Testis (tissue), 3 donors: ENCODE measurements around the gene SETD1B. TPM values are rescaled to one million over a fixed set of nuclear protein-coding genes. Genes with fewer than 3 reads are reported as not detected.
"Not testable (repeated sequence)": the region's sequence is repeated elsewhere in the genome, so short reads cannot be mapped to it uniquely, and the experiment has no call there.

Source experiments
- DNase-seq: peaks from one replicate; pipeline ENCODE4 v3.0.0-alpha.2; 2019
- H3K27ac ChIP-seq, 2 donors: fragments of 200-600 bp; sonication (generic); one replicate each; pipeline ENCODE4 v1.5.1; 2019
- H3K27me3 ChIP-seq: fragments of 200-600 bp; sonication (generic); one replicate; pipeline ENCODE4 v1.5.1; 2019
- H3K36me3 ChIP-seq: fragments of 200-600 bp; sonication (generic); one replicate; pipeline ENCODE4 v1.5.1; 2017; ENCODE audit warnings: low read depth; ENCODE audit errors: missing control alignments
- H3K4me1 ChIP-seq: fragments of 200-600 bp; sonication (generic); one replicate; pipeline ENCODE4 v1.5.1; 2019
- H3K4me3 ChIP-seq, 2 donors: fragments of 200-600 bp; sonication (generic); one replicate each; pipeline ENCODE4 v1.5.1; 2017 to 2019
- H3K9me3 ChIP-seq: fragments of 200-600 bp; sonication (generic); one replicate; pipeline ENCODE4 v1.5.1; 2017
- POLR2A ChIP-seq: fragments of 450-650 bp; IDR thresholded peaks from one replicate; pipeline ENCODE4 v1.6.1; 2017; ENCODE audit warnings: antibody characterized with exemption, mild to moderate bottlenecking, moderate library complexity
- WGBS, 2 donors: methylation state at CpG; one replicate each; pipeline ENCODE4 v1.1.5; 2018; 5-methylcytosine and 5-hydroxymethylcytosine counted together
- intact Hi-C: fragments of 100-400 bp; cut with DNase I; formaldehyde crosslinking; loops from one replicate; pipeline ENCODE4 v1.15.1; 2023; ENCODE audit warnings: low total_unique reads
- polyA plus RNA-seq: library from polyadenylated mRNA; stranded (reverse); fragments of 350-450 nt; fragmentation: Illumina TruSeq; extraction: RNeasy Lipid Tissue Mini Kit (QIAGEN cat#74804); gene quantifications from one replicate; pipeline ENCODE4 v1.2.3, GENCODE V29; 2014; ENCODE audit warnings: low read depth, low replicate concordance; ENCODE audit not compliant: insufficient read depth
- total RNA-seq, 2 donors: library from RNA; depleted of rRNA; stranded (reverse); fragments of >200 nt; gene quantifications; one replicate each; pipeline ENCODE4 v1.2.3, GENCODE V29; 2016
- TF ChIP-seq, protein P1 (sequence below), 3 experiments: fragments of 450-650 bp in 2 of 3; fragments of 200-600 bp in 1 of 3; sonication (generic) in 1 of 3; IDR thresholded peaks; one replicate each; pipeline ENCODE4 v1.5.1; 2016 to 2019; ENCODE audit warnings: antibody characterized with exemption in 3 of 3, mild to moderate bottlenecking in 2 of 3, moderate library complexity in 1 of 3

Gene SETD1B
- total and polyA plus RNA-seq, 3 donors from 2014 or later = 18.9 to 23.3 (median 23.1) TPM

DNA sequence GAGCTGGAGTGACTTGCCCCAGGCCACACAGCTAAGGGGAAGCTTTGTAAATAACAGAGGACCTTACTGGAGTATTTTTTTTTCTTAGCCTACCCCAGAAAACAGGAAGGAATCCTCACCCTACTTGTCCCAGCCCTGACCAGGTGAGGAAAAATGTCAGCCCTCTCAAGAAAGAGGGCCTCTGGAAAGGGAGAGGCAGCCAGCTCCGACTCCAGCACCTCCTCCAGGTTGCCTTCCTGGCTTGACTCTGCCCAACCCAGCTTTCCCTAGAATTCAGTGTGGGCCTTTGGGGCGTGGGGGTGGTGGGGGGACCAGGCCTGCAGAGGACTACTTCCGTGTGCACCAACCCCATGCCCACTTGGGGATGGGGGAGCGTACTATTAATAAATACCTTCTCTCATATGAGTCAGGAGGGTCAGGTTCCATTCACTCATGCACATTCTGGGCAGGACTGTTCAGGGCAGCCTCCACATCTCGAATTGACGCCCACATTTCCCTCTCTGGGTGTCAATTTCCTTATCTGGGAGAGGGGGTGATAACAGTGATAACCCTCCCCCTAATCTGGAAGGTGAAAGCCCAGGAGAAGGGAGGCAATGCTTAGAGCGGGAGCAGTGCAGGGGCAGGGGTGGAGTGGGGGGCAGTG is 15.5 kb upstream of the SETD1B start:
- Histone ChIP-seq H3K27me3 (no peaks in the 10 kb centered on the region), H3K4me3 (no peak overlapping the region), H3K27ac (no peak overlapping the region), H3K9me3 (no peaks in the 10 kb centered on the region), H3K4me1 (peaks cover 6% of the 10 kb centered on the region), H3K36me3 (no peaks in the 10 kb centered on the region)
- no peak for DNase-seq
- 79 to 80% methylated on average over 7 of the region's 7 CpGs for WGBS, 2 donors
- TF ChIP-seq, protein P1, sequence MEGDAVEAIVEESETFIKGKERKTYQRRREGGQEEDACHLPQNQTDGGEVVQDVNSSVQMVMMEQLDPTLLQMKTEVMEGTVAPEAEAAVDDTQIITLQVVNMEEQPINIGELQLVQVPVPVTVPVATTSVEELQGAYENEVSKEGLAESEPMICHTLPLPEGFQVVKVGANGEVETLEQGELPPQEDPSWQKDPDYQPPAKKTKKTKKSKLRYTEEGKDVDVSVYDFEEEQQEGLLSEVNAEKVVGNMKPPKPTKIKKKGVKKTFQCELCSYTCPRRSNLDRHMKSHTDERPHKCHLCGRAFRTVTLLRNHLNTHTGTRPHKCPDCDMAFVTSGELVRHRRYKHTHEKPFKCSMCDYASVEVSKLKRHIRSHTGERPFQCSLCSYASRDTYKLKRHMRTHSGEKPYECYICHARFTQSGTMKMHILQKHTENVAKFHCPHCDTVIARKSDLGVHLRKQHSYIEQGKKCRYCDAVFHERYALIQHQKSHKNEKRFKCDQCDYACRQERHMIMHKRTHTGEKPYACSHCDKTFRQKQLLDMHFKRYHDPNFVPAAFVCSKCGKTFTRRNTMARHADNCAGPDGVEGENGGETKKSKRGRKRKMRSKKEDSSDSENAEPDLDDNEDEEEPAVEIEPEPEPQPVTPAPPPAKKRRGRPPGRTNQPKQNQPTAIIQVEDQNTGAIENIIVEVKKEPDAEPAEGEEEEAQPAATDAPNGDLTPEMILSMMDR (IDR thresholded peaks at IDR 0.05) = no peak
- no peak for TF ChIP-seq POLR2A
- intact Hi-C loops = no loop called here

DNA sequence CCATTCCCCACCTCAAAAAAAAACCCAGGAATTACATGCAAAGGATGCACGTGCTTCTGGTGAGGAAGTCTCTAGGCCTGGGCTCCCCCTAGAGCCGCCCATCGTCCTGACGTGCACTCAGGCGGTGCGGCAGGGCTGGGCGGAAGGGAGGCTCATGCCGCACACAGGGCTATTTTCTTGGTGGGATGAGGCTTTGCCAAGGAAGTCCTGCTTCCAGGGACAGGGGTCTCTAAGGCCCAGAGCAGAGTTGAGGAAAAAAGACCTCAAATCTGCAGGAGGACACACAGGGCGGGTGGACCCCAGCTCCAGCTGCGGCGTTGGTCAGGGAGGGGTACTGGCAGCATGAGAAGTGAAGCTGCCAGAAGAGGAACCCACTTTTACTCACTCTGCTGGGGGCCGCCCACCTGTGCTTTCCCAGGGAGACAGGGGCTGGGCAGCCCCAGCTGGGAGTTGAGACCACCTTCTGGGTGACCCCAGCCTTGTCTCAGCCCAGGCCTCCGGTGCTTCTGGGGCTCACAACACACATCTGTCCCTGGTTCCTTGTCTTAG is 14.5 kb upstream of the SETD1B start:
- no peak overlapping the region for H3K27ac ChIP-seq
- no peak for TF ChIP-seq POLR2A
- TF ChIP-seq, protein P1 (IDR thresholded peaks at IDR 0.05) = no peak
- no peaks in the 10 kb centered on the region for H3K9me3 ChIP-seq
- no peaks in the 10 kb centered on the region for H3K27me3 ChIP-seq
- intact Hi-C loops = no loop called here
- 73 to 86% methylated on average over 12 to 13 of the region's 13 CpGs for WGBS, 2 donors
- H3K4me3 ChIP-seq = no peak overlapping the region
- H3K36me3 ChIP-seq = no peaks in the 10 kb centered on the region
- no peak for DNase-seq
- peaks cover 8% of the 10 kb centered on the region for H3K4me1 ChIP-seq

DNA sequence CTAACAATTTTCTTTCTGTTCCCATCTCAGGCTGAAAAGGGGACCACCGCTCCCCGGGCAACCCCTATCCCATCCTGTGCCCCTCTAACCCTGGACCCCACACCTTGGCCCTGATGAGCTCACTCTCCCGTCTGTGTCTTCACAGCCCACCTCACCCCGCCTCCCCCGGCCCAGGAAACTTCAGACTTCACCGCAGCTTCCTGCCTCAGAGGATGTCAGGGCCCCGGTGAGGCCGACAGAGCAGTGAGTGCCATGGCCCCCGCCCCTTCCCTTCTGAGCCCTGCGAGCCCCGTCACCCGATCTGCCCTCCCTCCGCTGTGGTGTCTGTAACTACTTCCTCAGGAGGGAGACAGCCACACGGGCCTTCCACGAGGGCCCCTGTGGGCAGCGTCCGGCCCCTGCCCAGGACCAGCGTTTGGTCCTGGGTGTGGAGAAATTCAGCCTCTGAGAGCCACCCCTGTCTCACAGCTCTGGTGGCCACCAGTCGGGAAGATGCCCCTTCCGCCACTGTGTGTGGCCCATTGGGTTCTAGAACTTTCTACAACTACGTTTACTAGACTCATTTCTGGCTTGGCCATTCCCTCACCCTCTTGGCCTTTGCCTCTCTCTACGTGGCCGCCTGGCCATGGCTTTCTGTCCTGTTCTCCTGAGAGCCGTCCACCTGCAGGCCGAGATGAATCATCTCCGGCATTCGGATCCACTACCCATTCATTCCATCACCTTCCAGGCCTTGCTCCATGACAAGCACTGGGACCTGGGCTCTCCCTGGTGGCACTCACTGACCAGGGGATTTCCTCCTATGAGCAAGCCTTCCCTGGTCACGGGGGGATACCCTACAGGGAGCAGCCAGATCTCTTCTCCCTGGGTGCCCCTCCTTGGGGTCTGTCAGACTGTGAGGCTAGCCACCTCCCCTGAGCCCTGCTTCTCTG is 13.7 kb upstream of the SETD1B start:
- Histone ChIP-seq H3K36me3 (no peaks in the 10 kb centered on the region), H3K4me3 (no peak overlapping the region), H3K27me3 (no peaks in the 10 kb centered on the region), H3K4me1 (peaks cover 15% of the 10 kb centered on the region), H3K9me3 (no peaks in the 10 kb centered on the region), H3K27ac (no peak overlapping the region)
- intact Hi-C loops = loop anchor here (5.0 kb wide), 1 partner anchor 88 kb away; no protein-coding TSS in a partner anchor
- no peak for TF ChIP-seq POLR2A
- 83 to 86% methylated on average over 21 to 28 of the region's 28 CpGs for WGBS, 2 donors
- no peak for DNase-seq

DNA sequence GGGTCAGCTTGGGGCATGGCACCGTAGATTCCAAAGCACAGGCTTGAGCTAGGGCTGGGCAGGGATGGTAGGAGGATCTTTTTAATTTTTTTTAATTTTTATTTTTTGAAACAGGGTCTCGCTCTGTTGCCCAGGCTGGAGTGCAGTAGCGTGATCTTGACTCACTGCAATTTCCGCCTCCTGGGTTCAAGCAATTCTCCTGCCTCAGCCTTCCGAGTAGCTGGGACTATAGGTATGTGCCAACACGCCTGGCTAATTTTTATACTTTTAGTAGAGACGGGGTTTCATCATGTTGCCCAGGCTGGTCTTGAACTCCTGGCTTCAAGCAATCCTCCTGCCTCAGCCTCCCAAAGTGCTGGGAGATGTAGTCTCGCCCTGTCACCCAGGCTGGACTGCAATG is 13.0 kb upstream of the SETD1B start:
- not testable (repeated sequence) for DNase-seq, H3K27ac ChIP-seq, H3K9me3 ChIP-seq, H3K4me3 ChIP-seq, H3K27me3 ChIP-seq, H3K36me3 ChIP-seq
- peaks cover 23% of the 10 kb centered on the region for H3K4me1 ChIP-seq
- intact Hi-C loops = loop anchor here (5.0 kb wide), 1 partner anchor 88 kb away; no protein-coding TSS in a partner anchor
- 94 to 96% methylated on average over 8 of the region's 8 CpGs for WGBS, 2 donors

DNA sequence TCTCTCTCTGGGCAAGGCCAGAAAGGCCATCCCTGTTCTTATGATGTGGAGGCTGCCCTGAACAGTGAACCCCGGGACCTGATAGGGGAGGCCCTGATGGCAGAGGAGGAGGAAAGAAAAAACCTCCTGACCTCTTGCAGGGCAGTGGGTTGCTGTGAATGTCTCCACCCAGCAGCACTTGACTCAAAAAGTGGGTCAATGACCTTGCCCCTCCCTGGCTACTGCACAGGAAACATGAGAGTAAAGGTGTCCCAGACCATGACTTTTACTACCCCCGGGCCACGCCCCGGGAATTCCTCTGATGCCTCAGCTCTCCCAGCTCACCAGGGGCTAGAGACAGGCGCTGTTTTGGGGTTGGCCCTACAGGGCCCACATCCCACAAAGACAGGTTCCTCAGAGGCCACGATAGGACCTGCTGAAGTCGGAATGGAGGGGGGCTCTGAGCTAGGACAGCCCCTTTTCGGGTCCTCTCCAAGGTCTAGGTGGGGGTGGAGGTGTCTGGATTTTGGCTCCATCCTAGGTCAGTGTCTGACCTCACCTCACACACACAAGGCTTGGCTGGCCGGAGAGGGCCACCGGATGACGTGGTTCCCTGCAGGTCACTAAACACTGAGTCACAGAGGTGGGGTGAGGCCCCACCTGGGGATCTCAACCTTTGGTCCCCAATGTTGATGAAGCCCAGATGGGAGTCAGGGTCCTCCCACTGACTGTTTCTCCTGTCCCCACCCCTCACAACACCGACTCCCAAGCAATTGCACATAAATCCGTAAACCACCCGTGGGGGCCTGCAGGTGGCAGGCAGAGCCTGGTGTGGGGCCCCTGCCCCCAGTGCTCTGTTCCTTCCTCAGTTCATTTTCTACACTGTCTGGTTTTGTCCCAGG is 11.9 kb upstream of the SETD1B start:
- Histone ChIP-seq H3K9me3 (no peaks in the 10 kb centered on the region), H3K4me1 (peaks cover 34% of the 10 kb centered on the region), H3K27ac (no peak overlapping the region), H3K27me3 (no peaks in the 10 kb centered on the region), H3K36me3 (no peaks in the 10 kb centered on the region), H3K4me3 (no peak overlapping the region)
- TF ChIP-seq, protein P1 (IDR thresholded peaks at IDR 0.05) = no peak
- TF ChIP-seq POLR2A = no peak
- intact Hi-C loops = loop anchor here (5.0 kb wide), 1 partner anchor 90 kb away; no protein-coding TSS in a partner anchor
- DNase-seq = no peak
- 75 to 88% methylated on average over 5 to 13 of the region's 14 CpGs for WGBS, 2 donors
